Neural cell (in vitro differentiated cells): Measurements from ENCODE around the gene JMJD1C.

ENCODE experiments used
- CTCF ChIP-seq: fragments of 450-650 bp; IDR thresholded peaks from 2 replicates; pipeline ENCODE4 v1.5.1; 2014; ENCODE audit warnings: antibody characterized with exemption, mild to moderate bottlenecking, moderate library complexity; ENCODE audit not compliant: poor library complexity, severe bottlenecking
- EP300 ChIP-seq: fragments of 450-650 bp; conservative IDR thresholded peaks from 2 replicates; pipeline ENCODE4 v1.6.1; 2014; ENCODE audit warnings: antibody characterized with exemption, mild to moderate bottlenecking, moderate library complexity; ENCODE audit not compliant: poor library complexity, severe bottlenecking
- RAD21 ChIP-seq: fragments of 450-650 bp; conservative IDR thresholded peaks from 2 replicates; pipeline ENCODE4 v1.6.1; 2014; ENCODE audit warnings: antibody characterized with exemption, mild to moderate bottlenecking, moderate library complexity
- SMC3 ChIP-seq: fragments of 450-650 bp; conservative IDR thresholded peaks from 2 replicates; pipeline ENCODE4 v1.6.1; 2014; ENCODE audit warnings: antibody characterized with exemption, mild to moderate bottlenecking, moderate library complexity; ENCODE audit not compliant: poor library complexity
- TAF1 ChIP-seq: IDR thresholded peaks from 2 replicates; pipeline ENCODE4 v1.6.1; 2012; ENCODE audit warnings: low read depth
- TF ChIP-seq, protein P1 (sequence below): IDR thresholded peaks from 2 replicates; pipeline ENCODE4 v1.6.1; 2012; ENCODE audit warnings: borderline replicate concordance

GRCh38 chr10:63466144-63466935 lies 563 bp upstream of the JMJD1C start:
- no peak for TF ChIP-seq CTCF
- no peak for TF ChIP-seq EP300
- no peak for TF ChIP-seq SMC3
- TF ChIP-seq TAF1: no peak
- no peak for TF ChIP-seq RAD21
- TF ChIP-seq, protein P1, sequence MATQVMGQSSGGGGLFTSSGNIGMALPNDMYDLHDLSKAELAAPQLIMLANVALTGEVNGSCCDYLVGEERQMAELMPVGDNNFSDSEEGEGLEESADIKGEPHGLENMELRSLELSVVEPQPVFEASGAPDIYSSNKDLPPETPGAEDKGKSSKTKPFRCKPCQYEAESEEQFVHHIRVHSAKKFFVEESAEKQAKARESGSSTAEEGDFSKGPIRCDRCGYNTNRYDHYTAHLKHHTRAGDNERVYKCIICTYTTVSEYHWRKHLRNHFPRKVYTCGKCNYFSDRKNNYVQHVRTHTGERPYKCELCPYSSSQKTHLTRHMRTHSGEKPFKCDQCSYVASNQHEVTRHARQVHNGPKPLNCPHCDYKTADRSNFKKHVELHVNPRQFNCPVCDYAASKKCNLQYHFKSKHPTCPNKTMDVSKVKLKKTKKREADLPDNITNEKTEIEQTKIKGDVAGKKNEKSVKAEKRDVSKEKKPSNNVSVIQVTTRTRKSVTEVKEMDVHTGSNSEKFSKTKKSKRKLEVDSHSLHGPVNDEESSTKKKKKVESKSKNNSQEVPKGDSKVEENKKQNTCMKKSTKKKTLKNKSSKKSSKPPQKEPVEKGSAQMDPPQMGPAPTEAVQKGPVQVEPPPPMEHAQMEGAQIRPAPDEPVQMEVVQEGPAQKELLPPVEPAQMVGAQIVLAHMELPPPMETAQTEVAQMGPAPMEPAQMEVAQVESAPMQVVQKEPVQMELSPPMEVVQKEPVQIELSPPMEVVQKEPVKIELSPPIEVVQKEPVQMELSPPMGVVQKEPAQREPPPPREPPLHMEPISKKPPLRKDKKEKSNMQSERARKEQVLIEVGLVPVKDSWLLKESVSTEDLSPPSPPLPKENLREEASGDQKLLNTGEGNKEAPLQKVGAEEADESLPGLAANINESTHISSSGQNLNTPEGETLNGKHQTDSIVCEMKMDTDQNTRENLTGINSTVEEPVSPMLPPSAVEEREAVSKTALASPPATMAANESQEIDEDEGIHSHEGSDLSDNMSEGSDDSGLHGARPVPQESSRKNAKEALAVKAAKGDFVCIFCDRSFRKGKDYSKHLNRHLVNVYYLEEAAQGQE: no peak
